ENCODE measurements around the gene REPIN1. TPM values are rescaled to one million over a fixed set of nuclear protein-coding genes. Genes with fewer than 3 reads are reported as not detected.

Gene REPIN1
- total RNA-seq, 1 experiment from 2014 or later, result 106 TPM

- RAD21 ChIA-PET (ENCODE audit: low non-redundant PET in 1 of 2, low total read pairs in 2 of 2, uncharacterized antibody in 2 of 2, unreplicated experiment in 2 of 2), result no interaction called here
- DNase-seq (ENCODE audit: low read depth, low spot score) (no peak), ATAC-seq (no peak)
- H3K27me3 ChIP-seq (ENCODE audit: insufficient read depth, low read length), result no peaks in the 10 kb centered on the region
- no peak overlapping the region for H3K9ac ChIP-seq (ENCODE audit: low read length)
- H4K20me1 ChIP-seq (ENCODE audit: insufficient read depth), result no peaks in the 10 kb centered on the region
- POLR2A ChIA-PET, result no interaction called here
- intact Hi-C loops (cut with micrococcal nuclease), result no loop called here
- H3K27ac ChIP-seq (ENCODE audit: low read depth, low read length), result no peak overlapping the region
- no peaks in the 10 kb centered on the region for H3K9me3 ChIP-seq (ENCODE audit: control insufficient read depth in 1 of 2, insufficient read depth in 1 of 2, low read depth in 1 of 2, low read length in 2 of 2)
- no peak overlapping the region for H3K4me3 ChIP-seq (replicated peaks in 1 of 2; ENCODE audit: low read depth in 1 of 2, low read length in 2 of 2)
- no TSS peak for BruUV-seq (replicated peaks)
- TF ChIP-seq, protein P1, sequence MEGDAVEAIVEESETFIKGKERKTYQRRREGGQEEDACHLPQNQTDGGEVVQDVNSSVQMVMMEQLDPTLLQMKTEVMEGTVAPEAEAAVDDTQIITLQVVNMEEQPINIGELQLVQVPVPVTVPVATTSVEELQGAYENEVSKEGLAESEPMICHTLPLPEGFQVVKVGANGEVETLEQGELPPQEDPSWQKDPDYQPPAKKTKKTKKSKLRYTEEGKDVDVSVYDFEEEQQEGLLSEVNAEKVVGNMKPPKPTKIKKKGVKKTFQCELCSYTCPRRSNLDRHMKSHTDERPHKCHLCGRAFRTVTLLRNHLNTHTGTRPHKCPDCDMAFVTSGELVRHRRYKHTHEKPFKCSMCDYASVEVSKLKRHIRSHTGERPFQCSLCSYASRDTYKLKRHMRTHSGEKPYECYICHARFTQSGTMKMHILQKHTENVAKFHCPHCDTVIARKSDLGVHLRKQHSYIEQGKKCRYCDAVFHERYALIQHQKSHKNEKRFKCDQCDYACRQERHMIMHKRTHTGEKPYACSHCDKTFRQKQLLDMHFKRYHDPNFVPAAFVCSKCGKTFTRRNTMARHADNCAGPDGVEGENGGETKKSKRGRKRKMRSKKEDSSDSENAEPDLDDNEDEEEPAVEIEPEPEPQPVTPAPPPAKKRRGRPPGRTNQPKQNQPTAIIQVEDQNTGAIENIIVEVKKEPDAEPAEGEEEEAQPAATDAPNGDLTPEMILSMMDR (IDR thresholded peaks at IDR 0.05 in 2 of 3, conservative IDR thresholded peaks at IDR 0.05 in 1 of 3; ENCODE audit: borderline replicate concordance in 1 of 3, insufficient read depth in 1 of 3, low read depth in 2 of 3, low read length in 2 of 3), result no peak
- TF ChIP-seq EZH2 (IDR thresholded peaks at IDR 0.05), result no peak
- TF ChIP-seq JUND (IDR thresholded peaks at IDR 0.05), result no peak
- no peaks in the 10 kb centered on the region for H3K79me2 ChIP-seq (ENCODE audit: insufficient read depth, low read length)
- CTCF ChIA-PET, result no interaction called here
- H3K36me3 ChIP-seq (ENCODE audit: control insufficient read depth in 1 of 2, insufficient read depth in 2 of 2, low read length in 2 of 2), result no peaks in the 10 kb centered on the region
- no peaks in the 10 kb centered on the region for H3K9me2 ChIP-seq (ENCODE audit: insufficient read depth)
- H2AFZ ChIP-seq (ENCODE audit: low read depth, low read length, poor library complexity, severe bottlenecking), result no peak overlapping the region
- no peak overlapping the region for H3K4me2 ChIP-seq (ENCODE audit: low read length)
- H3K4me1 ChIP-seq (ENCODE audit: control insufficient read depth in 1 of 2, insufficient read depth in 2 of 2, low read length in 2 of 2), result peaks cover 15 to 24% of the 10 kb centered on the region in 2 experiments
Measured at GRCh38 chr7:150397346-150398107, 28.9 kb downstream of the REPIN1 start.

GRCh38 chr7:150398108-150398964 is 29.7 kb downstream of the REPIN1 start:
- H3K9me2 ChIP-seq (ENCODE audit: insufficient read depth), result no peaks in the 10 kb centered on the region
- DNase-seq (ENCODE audit: low read depth, low spot score), result no peak
- no TSS peak for BruUV-seq (replicated peaks)
- H3K4me1 ChIP-seq (ENCODE audit: control insufficient read depth in 1 of 2, insufficient read depth in 2 of 2, low read length in 2 of 2), result peaks cover 15 to 24% of the 10 kb centered on the region in 2 experiments
- ChIA-PET CTCF (no interaction called here), RAD21 (ENCODE audit: low non-redundant PET in 1 of 2, low total read pairs in 2 of 2, uncharacterized antibody in 2 of 2, unreplicated experiment in 2 of 2) (no interaction called here), POLR2A (no interaction called here)
- H3K9ac ChIP-seq (ENCODE audit: low read length), result no peak overlapping the region
- intact Hi-C loops (cut with micrococcal nuclease), result no loop called here
- no peak overlapping the region for H3K27ac ChIP-seq (ENCODE audit: low read depth, low read length)
- H3K4me2 ChIP-seq (ENCODE audit: low read length), result no peak overlapping the region
- no peaks in the 10 kb centered on the region for H4K20me1 ChIP-seq (ENCODE audit: insufficient read depth)
- no peaks in the 10 kb centered on the region for H3K27me3 ChIP-seq (ENCODE audit: insufficient read depth, low read length)
- TF ChIP-seq JUND (IDR thresholded peaks at IDR 0.05), result no peak
- no peaks in the 10 kb centered on the region for H3K9me3 ChIP-seq (ENCODE audit: control insufficient read depth in 1 of 2, insufficient read depth in 1 of 2, low read depth in 1 of 2, low read length in 2 of 2)
- no peak for ATAC-seq
- no peak overlapping the region for H2AFZ ChIP-seq (ENCODE audit: low read depth, low read length, poor library complexity, severe bottlenecking)
- no peak overlapping the region for H3K4me3 ChIP-seq (replicated peaks in 1 of 2; ENCODE audit: low read depth in 1 of 2, low read length in 2 of 2)
- no peaks in the 10 kb centered on the region for H3K79me2 ChIP-seq (ENCODE audit: insufficient read depth, low read length)
- H3K36me3 ChIP-seq (ENCODE audit: control insufficient read depth in 1 of 2, insufficient read depth in 2 of 2, low read length in 2 of 2), result no peaks in the 10 kb centered on the region
